ENCODE results near the gene FGFR3. TPM values are rescaled to one million over a fixed set of nuclear protein-coding genes. Genes with fewer than 3 reads are reported as not detected.

Gene FGFR3
- total and polyA plus RNA-seq, 2 experiments from 2014 or later = 0.10 to 0.97 TPM

GRCh38 chr4:1836650-1837049 is 43.6 kb downstream of the FGFR3 start:
- Histone ChIP-seq H3K79me2 (ENCODE audit: insufficient read depth) (peaks cover 46% of the 10 kb centered on the region), H3K4me1 (ENCODE audit: insufficient read depth) (no peaks in the 10 kb centered on the region), H4K20me1 (ENCODE audit: insufficient read depth) (no peaks in the 10 kb centered on the region), H3K9ac (no peak overlapping the region), H3K27ac (no peak overlapping the region), H3K27me3 (replicated peaks; ENCODE audit: insufficient read depth) (no peaks in the 10 kb centered on the region), H2AFZ (no peak overlapping the region), H3K4me2 (ENCODE audit: unreplicated experiment) (no peak overlapping the region), H3K4me3 (no peak overlapping the region), H3K36me3 (ENCODE audit: low read depth) (peaks cover 13% of the 10 kb centered on the region; the same call in 1 of the 2 replicates), H3F3A (ENCODE audit: insufficient read depth) (no peaks in the 10 kb centered on the region), H3K9me2 (ENCODE audit: insufficient read depth) (no peaks in the 10 kb centered on the region), H3K9me3 (ENCODE audit: low read depth) (no peaks in the 10 kb centered on the region)
- WGBS, 2 experiments (ENCODE audit: low coverage in 1 of 2, low lambda C conversion rate in 2 of 2, missing lambda C conversion rate in 2 of 2) = 89 to 96% methylated on average over 7 of the region's 7 CpGs
- no peak for DNase-seq
- in situ Hi-C loops (cut with MboI) = no loop called here
- no peak for TF ChIP-seq EZH2phosphoT487 (IDR thresholded peaks at IDR 0.05; ENCODE audit: insufficient read depth, low read depth)
- no peak for TF ChIP-seq EZH2 (IDR thresholded peaks at IDR 0.05; ENCODE audit: insufficient read depth, poor library complexity, severe bottlenecking)

- Histone ChIP-seq H3K9me3 (ENCODE audit: low read depth) (no peaks in the 10 kb centered on the region), H3K4me2 (ENCODE audit: unreplicated experiment) (no peak overlapping the region), H3K4me3 (no peak overlapping the region), H3K36me3 (ENCODE audit: low read depth) (peaks cover 13% of the 10 kb centered on the region; the same call in 1 of the 2 replicates), H3K9ac (no peak overlapping the region), H3K4me1 (ENCODE audit: insufficient read depth) (no peaks in the 10 kb centered on the region), H3K27ac (no peak overlapping the region), H3K79me2 (ENCODE audit: insufficient read depth) (peaks cover 50% of the 10 kb centered on the region), H3K27me3 (replicated peaks; ENCODE audit: insufficient read depth) (no peaks in the 10 kb centered on the region), H2AFZ (no peak overlapping the region), H4K20me1 (ENCODE audit: insufficient read depth) (no peaks in the 10 kb centered on the region), H3K9me2 (ENCODE audit: insufficient read depth) (no peaks in the 10 kb centered on the region), H3F3A (ENCODE audit: insufficient read depth) (no peaks in the 10 kb centered on the region)
- 96 to 98% methylated on average over 10 of the region's 10 CpGs for WGBS, 2 experiments (ENCODE audit: low coverage in 1 of 2, low lambda C conversion rate in 2 of 2, missing lambda C conversion rate in 2 of 2)
- DNase-seq = no peak
- TF ChIP-seq EZH2phosphoT487 (IDR thresholded peaks at IDR 0.05; ENCODE audit: insufficient read depth, low read depth) (no peak), EZH2 (IDR thresholded peaks at IDR 0.05; ENCODE audit: insufficient read depth, poor library complexity, severe bottlenecking) (no peak)
- in situ Hi-C loops (cut with MboI) = no loop called here
These were observed 44.0 kb downstream of the FGFR3 start for GRCh38 chr4:1837069-1837468.

GRCh38 chr4:1839282-1839681 is 46.2 kb downstream of the FGFR3 start:
- Histone ChIP-seq H3K27me3 (replicated peaks; ENCODE audit: insufficient read depth) (no peaks in the 10 kb centered on the region), H3K79me2 (ENCODE audit: insufficient read depth) (peaks cover 66% of the 10 kb centered on the region), H2AFZ (no peak overlapping the region), H3K9me3 (ENCODE audit: low read depth) (no peaks in the 10 kb centered on the region), H3K27ac (no peak overlapping the region), H3K9me2 (ENCODE audit: insufficient read depth) (no peaks in the 10 kb centered on the region), H3F3A (ENCODE audit: insufficient read depth) (peaks cover 12% of the 10 kb centered on the region), H3K4me1 (ENCODE audit: insufficient read depth) (peaks cover 17% of the 10 kb centered on the region), H3K4me3 (no peak overlapping the region), H4K20me1 (ENCODE audit: insufficient read depth) (no peaks in the 10 kb centered on the region; the same call in 1 of the 2 replicates), H3K9ac (no peak overlapping the region), H3K4me2 (ENCODE audit: unreplicated experiment) (no peak overlapping the region), H3K36me3 (ENCODE audit: low read depth) (peaks cover 13% of the 10 kb centered on the region; the same call in 1 of the 2 replicates)
- WGBS, 2 experiments (ENCODE audit: low coverage in 1 of 2, low lambda C conversion rate in 2 of 2, missing lambda C conversion rate in 2 of 2) = 72 to 91% methylated on average over 7 of the region's 7 CpGs
- DNase-seq = no peak
- in situ Hi-C loops (cut with MboI) = no loop called here
- TF ChIP-seq EZH2phosphoT487 (IDR thresholded peaks at IDR 0.05; ENCODE audit: insufficient read depth, low read depth) (no peak), EZH2 (IDR thresholded peaks at IDR 0.05; ENCODE audit: insufficient read depth, poor library complexity, severe bottlenecking) (no peak)

- in situ Hi-C loops (cut with MboI) = no loop called here
- peaks cover 16% of the 10 kb centered on the region for H3F3A ChIP-seq (ENCODE audit: insufficient read depth)
- H3K4me3 ChIP-seq = no peak overlapping the region
- H3K79me2 ChIP-seq (ENCODE audit: insufficient read depth) = peaks cover 82% of the 10 kb centered on the region
- no peak for DNase-seq
- no peak overlapping the region for H3K27ac ChIP-seq
- H3K27me3 ChIP-seq (replicated peaks; ENCODE audit: insufficient read depth) = no peaks in the 10 kb centered on the region
- no peak overlapping the region for H2AFZ ChIP-seq
- no peak for TF ChIP-seq EZH2 (IDR thresholded peaks at IDR 0.05; ENCODE audit: insufficient read depth, poor library complexity, severe bottlenecking)
- TF ChIP-seq EZH2phosphoT487 (IDR thresholded peaks at IDR 0.05; ENCODE audit: insufficient read depth, low read depth) = no peak
- H3K36me3 ChIP-seq (ENCODE audit: low read depth) = peaks cover 13% of the 10 kb centered on the region; the same call in 1 of the 2 replicates
- H3K4me2 ChIP-seq (ENCODE audit: unreplicated experiment) = no peak overlapping the region
- 93 to 95% methylated on average over 28 to 31 of the region's 31 CpGs for WGBS, 2 experiments (ENCODE audit: low coverage in 1 of 2, low lambda C conversion rate in 2 of 2, missing lambda C conversion rate in 2 of 2)
- H3K9me3 ChIP-seq (ENCODE audit: low read depth) = no peaks in the 10 kb centered on the region
- H3K9me2 ChIP-seq (ENCODE audit: insufficient read depth) = no peaks in the 10 kb centered on the region
- H3K9ac ChIP-seq = no peak overlapping the region
- peaks cover 17% of the 10 kb centered on the region for H3K4me1 ChIP-seq (ENCODE audit: insufficient read depth)
- no peaks in the 10 kb centered on the region; the same call in 1 of the 2 replicates for H4K20me1 ChIP-seq (ENCODE audit: insufficient read depth)
These were observed 48.3 kb downstream of the FGFR3 start for GRCh38 chr4:1841201-1841886.
